Endodermal cell (in vitro differentiated cells): ENCODE data around the gene TMEM18. TPM values are rescaled to one million over a fixed set of nuclear protein-coding genes. Genes with fewer than 3 reads are reported as not detected.
A peak's percentile ranks its signal among the peaks of the same experiment; 100 is the strongest.

Source experiments
- DNase-seq: peaks from one replicate; pipeline ENCODE4 v3.0.0-alpha.2; 2017
- H3K27ac ChIP-seq: 2 replicates; pipeline ENCODE4 v1.5.1; 2013; ENCODE audit warnings: mild to moderate bottlenecking, low read depth, low read length, moderate library complexity
- H3K27me3 ChIP-seq: 2 replicates; pipeline ENCODE4 v1.6.1; 2013; ENCODE audit warnings: mild to moderate bottlenecking, low read length, moderate library complexity; ENCODE audit not compliant: insufficient read depth, control insufficient read depth, poor library complexity, severe bottlenecking
- H3K36me3 ChIP-seq: 2 replicates; pipeline ENCODE4 v1.7.0; 2013; ENCODE audit warnings: mild to moderate bottlenecking, low read length, moderate library complexity; ENCODE audit not compliant: control insufficient read depth, insufficient read depth
- H3K4me1 ChIP-seq: one replicate; pipeline ENCODE4 v1.7.0; 2013; ENCODE audit warnings: low read length; ENCODE audit not compliant: control insufficient read depth, insufficient read depth
- H3K4me3 ChIP-seq: 2 replicates; pipeline ENCODE4 v1.5.1; 2013; ENCODE audit warnings: mild to moderate bottlenecking, low read length, moderate library complexity
- H3K9ac ChIP-seq: 2 replicates; pipeline ENCODE4 v1.6.1; 2013; ENCODE audit warnings: mild to moderate bottlenecking, low read length, moderate library complexity; ENCODE audit not compliant: poor library complexity, severe bottlenecking; ENCODE audit errors: extremely low read depth
- H3K9me3 ChIP-seq: 2 replicates; pipeline ENCODE4 v1.6.1; 2013; ENCODE audit warnings: mild to moderate bottlenecking, low read length, moderate library complexity; ENCODE audit not compliant: control insufficient read depth
- H3K27ac Mint-ChIP-seq: 2 replicates; pipeline ENCODE4 v1.8.0; 2020; ENCODE audit warnings: mixed read lengths
- H3K27me3 Mint-ChIP-seq: 2 replicates; pipeline ENCODE4 v1.8.0; 2021; ENCODE audit warnings: mild to moderate bottlenecking, mixed read lengths; ENCODE audit not compliant: insufficient read depth
- H3K36me3 Mint-ChIP-seq: 2 replicates; pipeline ENCODE4 v1.8.0; 2020; ENCODE audit warnings: low read depth, mixed read lengths
- H3K4me1 Mint-ChIP-seq: 2 replicates; pipeline ENCODE4 v1.8.0; 2020; ENCODE audit warnings: mixed read lengths
- H3K4me3 Mint-ChIP-seq: 2 replicates; pipeline ENCODE4 v1.8.0; 2020; ENCODE audit warnings: mild to moderate bottlenecking, moderate library complexity, mixed read lengths
- H3K9me3 Mint-ChIP-seq: 2 replicates; pipeline ENCODE4 v1.8.0; 2020; ENCODE audit warnings: mild to moderate bottlenecking, mixed read lengths
- CTCF ChIP-seq: fragments of 200-600 bp; sonication (generic); conservative IDR thresholded peaks from 2 replicates; pipeline ENCODE4 v1.5.0; 2021; ENCODE audit warnings: antibody characterized with exemption, mild to moderate bottlenecking
- WGBS, 2 experiments: methylation state at CpG; one replicate each; pipeline versions ENCODE4 v1.1.5 to v1.1.7; 2013; ENCODE audit warnings: missing lambda C conversion rate in 2 of 2, mixed read lengths in 1 of 2; ENCODE audit not compliant: insufficient coverage in 1 of 2, insufficient read length in 1 of 2; 5-methylcytosine and 5-hydroxymethylcytosine counted together
- total RNA-seq, 2 donors: library from RNA; stranded (reverse); fragmentation: NEBNext Ultra II Directional in 1 of 2; extraction: Animal tissue kit (Norgen Biotek cat#: 25700) in 1 of 2; gene quantifications; 2 replicates in 1 of 2; 3 replicates in 1 of 2; pipeline ENCODE4 v1.2.1, GENCODE V29; 2021

TMEM18 gene
- total RNA-seq, 2 donors from 2014 or later: 19.9 to 20.1 TPM

DNA sequence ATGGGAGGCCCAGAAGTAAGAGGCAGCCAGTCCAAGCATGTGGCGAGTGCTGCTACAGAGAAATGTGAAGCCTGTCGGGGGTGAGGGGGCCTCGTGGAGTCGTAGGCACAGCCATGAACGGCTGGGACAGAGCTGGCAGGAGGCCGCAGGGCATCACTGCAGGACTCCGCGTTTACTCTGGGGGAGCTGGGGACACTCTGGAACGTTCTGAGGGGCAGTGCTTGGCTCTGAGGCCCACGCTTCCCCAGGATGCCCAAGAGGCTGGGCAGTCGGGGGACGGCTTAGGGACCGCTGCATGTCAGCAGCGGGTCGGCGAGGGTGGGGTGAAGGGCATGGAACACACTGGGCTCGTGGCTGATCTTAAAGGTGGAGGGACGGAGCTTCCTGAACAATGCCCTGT is 6.6 kb downstream of the TMEM18 start:
- Mint-ChIP-seq H3K4me3 (no peak overlapping the region), H3K9me3 (peaks cover 17% of the 10 kb centered on the region), H3K27me3 (no peaks in the 10 kb centered on the region), H3K36me3 (peaks cover 54% of the 10 kb centered on the region), H3K27ac (no peak overlapping the region), H3K4me1 (peaks cover 2% of the 10 kb centered on the region)
- no peak for TF ChIP-seq CTCF
- peaks cover 21% of the 10 kb centered on the region for H3K9me3 ChIP-seq
- H3K27me3 ChIP-seq: no peaks in the 10 kb centered on the region
- no peak overlapping the region for H3K27ac ChIP-seq
- WGBS, 2 experiments: 95 to 96% methylated on average over 11 to 18 of the region's 18 CpGs
- no peak overlapping the region for H3K4me3 ChIP-seq
- no peaks in the 10 kb centered on the region for H3K4me1 ChIP-seq
- DNase-seq: no peak
- peaks cover 68% of the 10 kb centered on the region for H3K36me3 ChIP-seq
- no peak overlapping the region for H3K9ac ChIP-seq

DNA sequence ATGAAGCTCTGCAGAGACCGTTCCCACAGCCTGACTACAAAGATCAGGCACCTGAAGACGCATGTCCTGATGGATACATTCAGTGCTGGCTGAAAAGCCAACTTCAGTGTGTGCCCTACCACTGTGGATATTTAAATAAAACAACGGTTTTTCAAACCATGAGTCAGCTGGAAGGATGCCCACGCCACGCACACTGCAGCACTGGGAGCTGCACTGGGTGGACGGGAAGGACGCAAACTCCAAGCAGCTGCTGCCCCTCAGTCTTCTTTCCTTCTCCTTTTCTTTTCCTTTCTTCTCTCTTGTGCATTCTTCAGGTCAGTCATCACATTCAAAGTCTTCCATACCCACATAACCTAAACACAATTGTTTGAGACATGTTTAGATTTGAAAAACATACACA is 7.9 kb downstream of the TMEM18 start:
- H3K4me3 Mint-ChIP-seq: no peak overlapping the region
- DNase-seq: peak; percentile 14

DNA sequence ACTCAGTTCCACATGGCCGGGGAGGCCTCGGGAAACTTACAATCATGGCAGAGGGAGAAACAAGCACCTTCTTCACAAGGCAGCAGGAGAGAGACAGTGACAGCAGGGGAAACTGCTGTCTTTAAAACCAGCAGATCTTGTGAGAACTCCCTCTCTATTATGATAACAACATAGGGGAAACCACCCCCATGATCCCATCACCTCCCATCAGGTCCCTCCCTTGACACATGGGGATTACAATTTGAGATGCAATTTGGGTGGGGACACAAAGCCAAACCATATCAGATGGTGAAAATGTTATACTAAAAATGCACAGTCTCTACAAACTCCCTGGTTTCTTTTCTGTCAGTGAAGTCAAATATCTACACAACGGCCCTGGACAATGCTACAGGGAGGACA is 9.2 kb downstream of the TMEM18 start:
- DNase-seq: no peak
- no peak overlapping the region for H3K27ac Mint-ChIP-seq
- 95 to 100% methylated on average over 1 to 3 of the region's 3 CpGs for WGBS, 2 experiments
- peaks cover 72% of the 10 kb centered on the region for H3K36me3 Mint-ChIP-seq
- Histone ChIP-seq H3K4me3 (no peak overlapping the region), H3K4me1 (no peaks in the 10 kb centered on the region), H3K36me3 (peaks cover 68% of the 10 kb centered on the region), H3K9ac (no peak overlapping the region), H3K27ac (no peak overlapping the region), H3K27me3 (no peaks in the 10 kb centered on the region), H3K9me3 (peaks cover 33% of the 10 kb centered on the region)
- no peak overlapping the region for H3K4me3 Mint-ChIP-seq
- H3K27me3 Mint-ChIP-seq: no peaks in the 10 kb centered on the region
- peaks cover 27% of the 10 kb centered on the region for H3K9me3 Mint-ChIP-seq
- no peaks in the 10 kb centered on the region for H3K4me1 Mint-ChIP-seq
- no peak for TF ChIP-seq CTCF

More for the DNA sequence above, 7.9 kb downstream of the TMEM18 start:
- Histone ChIP-seq H3K9me3 (peaks cover 33% of the 10 kb centered on the region), H3K36me3 (peaks cover 68% of the 10 kb centered on the region), H3K27ac (no peak overlapping the region), H3K9ac (no peak overlapping the region), H3K4me1 (no peaks in the 10 kb centered on the region), H3K4me3 (no peak overlapping the region), H3K27me3 (no peaks in the 10 kb centered on the region)
- Mint-ChIP-seq H3K36me3 (peaks cover 65% of the 10 kb centered on the region), H3K27me3 (no peaks in the 10 kb centered on the region), H3K27ac (no peak overlapping the region), H3K9me3 (peaks cover 27% of the 10 kb centered on the region), H3K4me1 (no peaks in the 10 kb centered on the region)
- WGBS, 2 experiments: 95 to 97% methylated on average over 6 to 7 of the region's 7 CpGs
- no peak for TF ChIP-seq CTCF
